GM23338 (cell line): ENCODE results near the gene TM4SF5. TPM values are rescaled to one million over a fixed set of nuclear protein-coding genes. Genes with fewer than 3 reads are reported as not detected.

Experiments
- ATAC-seq: fragments of 200-7000 bp; cut with Tn5 transposase; 3 replicates; pipeline ENCODE4 v1.9.1; 2020
- DNase-seq: peaks from one replicate; pipeline ENCODE4 v3.0.0-alpha.2; 2015; ENCODE audit warnings: low spot score
- H2AFZ ChIP-seq: fragments of 200-600 bp; sonication (generic); 2 replicates; pipeline ENCODE4 v1.8.0; 2016; ENCODE audit warnings: antibody characterized with exemption, mild to moderate bottlenecking, moderate library complexity
- H3F3A ChIP-seq: fragments of 200-600 bp; sonication (generic); replicated peaks from 2 replicates; pipeline ENCODE4 v1.8.0; 2017; ENCODE audit warnings: antibody characterized with exemption, mixed run types, low read depth
- H3K27ac ChIP-seq: fragments of 200-600 bp; sonication (generic); 2 replicates; pipeline ENCODE4 v1.6.1; 2016; ENCODE audit warnings: low read depth
- H3K27me3 ChIP-seq: fragments of 200-600 bp; sonication (generic); 2 replicates; pipeline ENCODE4 v1.8.0; 2016; ENCODE audit warnings: mild to moderate bottlenecking, mixed run types, moderate library complexity; ENCODE audit not compliant: insufficient read depth
- H3K36me3 ChIP-seq: fragments of 200-600 bp; sonication (generic); 2 replicates; pipeline ENCODE4 v1.8.0; 2016; ENCODE audit warnings: mild to moderate bottlenecking; ENCODE audit not compliant: insufficient read depth
- H3K4me1 ChIP-seq: fragments of 200-600 bp; sonication (generic); 2 replicates; pipeline ENCODE4 v1.8.0; 2016; ENCODE audit warnings: mild to moderate bottlenecking, moderate library complexity; ENCODE audit not compliant: insufficient read depth
- H3K4me2 ChIP-seq: fragments of 200-600 bp; sonication (generic); 2 replicates; pipeline ENCODE4 v1.7.1; 2017; ENCODE audit warnings: mixed run types
- H3K4me3 ChIP-seq: fragments of 200-600 bp; sonication (generic); 2 replicates; pipeline ENCODE4 v1.6.1; 2016; ENCODE audit warnings: mixed run types
- H3K79me2 ChIP-seq: fragments of 200-600 bp; sonication (generic); replicated peaks from 2 replicates; pipeline ENCODE4 v1.8.0; 2017; ENCODE audit warnings: mild to moderate bottlenecking; ENCODE audit not compliant: insufficient read depth
- H3K9me2 ChIP-seq: fragments of 200-600 bp; sonication (generic); 2 replicates; pipeline ENCODE4 v1.8.0; 2017; ENCODE audit not compliant: insufficient read depth
- H4K20me1 ChIP-seq: fragments of 200-600 bp; sonication (generic); replicated peaks from 2 replicates; pipeline ENCODE4 v1.8.0; 2017; ENCODE audit warnings: mild to moderate bottlenecking; ENCODE audit not compliant: insufficient read depth
- H3K27ac Mint-ChIP-seq: 2 replicates; pipeline ENCODE4 v1.8.0; 2020; ENCODE audit warnings: inconsistent platforms, mild to moderate bottlenecking, moderate library complexity, mixed read lengths
- H3K27me3 Mint-ChIP-seq: 3 replicates; pipeline ENCODE4 v1.8.0; 2022; ENCODE audit warnings: low read depth, mild to moderate bottlenecking, moderate library complexity, mixed read lengths, inconsistent platforms; ENCODE audit not compliant: insufficient read depth, poor library complexity
- H3K36me3 Mint-ChIP-seq: 3 replicates; pipeline ENCODE4 v1.8.0; 2021; ENCODE audit warnings: low read depth, mild to moderate bottlenecking, inconsistent platforms, moderate library complexity, mixed read lengths
- H3K4me1 Mint-ChIP-seq: 3 replicates; pipeline ENCODE4 v1.8.0; 2020; ENCODE audit warnings: mild to moderate bottlenecking, inconsistent platforms, mixed read lengths
- H3K4me3 Mint-ChIP-seq: 3 replicates; pipeline ENCODE4 v1.8.0; 2021; ENCODE audit warnings: moderate library complexity, mild to moderate bottlenecking, inconsistent platforms, mixed read lengths
- H3K9me3 Mint-ChIP-seq: 3 replicates; pipeline ENCODE4 v1.8.0; 2020; ENCODE audit warnings: moderate library complexity, mild to moderate bottlenecking, inconsistent platforms, mixed read lengths
- CREB1 ChIP-seq: fragments of 250-450 bp; sonication (Bioruptor Pico); IDR thresholded peaks from 2 replicates; pipeline ENCODE4 v1.5.0; 2020; ENCODE audit warnings: low read depth, mild to moderate bottlenecking, moderate library complexity
- EZH2 ChIP-seq: fragments of 200-600 bp; sonication (generic); IDR thresholded peaks from one replicate; pipeline ENCODE4 v1.8.0; 2017; ENCODE audit warnings: antibody characterized with exemption, mild to moderate bottlenecking, low read depth; ENCODE audit not compliant: unreplicated experiment
- EZH2phosphoT487 ChIP-seq: fragments of 200-600 bp; sonication (generic); IDR thresholded peaks from one replicate; pipeline ENCODE4 v1.8.1; 2018; ENCODE audit warnings: antibody characterized with exemption; ENCODE audit not compliant: unreplicated experiment
- JUNB ChIP-seq: IDR thresholded peaks from one replicate; pipeline ENCODE4 v1.6.1; 2016; ENCODE audit warnings: antibody characterized with exemption; ENCODE audit not compliant: unreplicated experiment
- NANOG ChIP-seq: IDR thresholded peaks from 2 replicates; pipeline ENCODE4 v1.6.1; 2016; ENCODE audit warnings: antibody characterized with exemption, borderline replicate concordance
- POLR2AphosphoS5 ChIP-seq: IDR thresholded peaks from 2 replicates; pipeline ENCODE4 v1.6.1; 2016; ENCODE audit warnings: antibody characterized with exemption, low read depth
- STAT1 ChIP-seq: IDR thresholded peaks from one replicate; pipeline ENCODE4 v1.6.1; 2016; ENCODE audit warnings: antibody characterized with exemption; ENCODE audit not compliant: unreplicated experiment
- ZNF114 ChIP-seq: fragments of 250-450 bp; sonication (Bioruptor Pico); IDR thresholded peaks from 2 replicates; pipeline ENCODE4 v1.5.0; 2020; ENCODE audit warnings: mild to moderate bottlenecking, moderate library complexity
- ZNF331 ChIP-seq: fragments of 250-450 bp; sonication (Bioruptor Pico); IDR thresholded peaks from 2 replicates; pipeline ENCODE4 v1.5.0; 2020; ENCODE audit warnings: low read depth, mild to moderate bottlenecking, moderate library complexity
- polyA plus RNA-seq: library from polyadenylated mRNA; unstranded; fragments of >200 nt; fragmentation: Nextera tagmentation; extraction: Ambion mirVana; gene quantifications from 2 replicates; pipeline ENCODE4 v1.2.1, GENCODE V29; 2016
- total RNA-seq: library from RNA; depleted of rRNA; stranded (reverse); fragments of >200 nt; shearing (Covaris generic); gene quantifications from 2 replicates; pipeline ENCODE4 v1.2.3, GENCODE V29; 2014
- TF ChIP-seq, protein P1 (sequence below), 2 experiments: fragments of 200-600 bp in 1 of 2; sonication (generic) in 1 of 2; conservative IDR thresholded peaks; 2 replicates each; pipeline versions ENCODE4 v1.5.1 to v1.6.1; 2016 to 2017; ENCODE audit warnings: antibody characterized with exemption in 2 of 2, low read depth in 2 of 2, mild to moderate bottlenecking in 2 of 2, moderate library complexity in 1 of 2
- TF ChIP-seq, protein P2 (sequence below): fragments of 250-450 bp; sonication (Bioruptor Pico); IDR thresholded peaks from 2 replicates; pipeline ENCODE4 v1.5.0; 2020; ENCODE audit warnings: mild to moderate bottlenecking, moderate library complexity
- TF ChIP-seq, protein P3 (sequence below): IDR thresholded peaks from 2 replicates; pipeline ENCODE4 v1.6.1; 2016; ENCODE audit warnings: antibody characterized with exemption
- TF ChIP-seq, protein P4 (sequence below): IDR thresholded peaks from one replicate; pipeline ENCODE4 v1.6.1; 2018; ENCODE audit warnings: antibody characterized with exemption; ENCODE audit not compliant: unreplicated experiment

The TM4SF5 gene
- total and polyA plus RNA-seq, 2 experiments from 2014 or later, result not detected

DNA sequence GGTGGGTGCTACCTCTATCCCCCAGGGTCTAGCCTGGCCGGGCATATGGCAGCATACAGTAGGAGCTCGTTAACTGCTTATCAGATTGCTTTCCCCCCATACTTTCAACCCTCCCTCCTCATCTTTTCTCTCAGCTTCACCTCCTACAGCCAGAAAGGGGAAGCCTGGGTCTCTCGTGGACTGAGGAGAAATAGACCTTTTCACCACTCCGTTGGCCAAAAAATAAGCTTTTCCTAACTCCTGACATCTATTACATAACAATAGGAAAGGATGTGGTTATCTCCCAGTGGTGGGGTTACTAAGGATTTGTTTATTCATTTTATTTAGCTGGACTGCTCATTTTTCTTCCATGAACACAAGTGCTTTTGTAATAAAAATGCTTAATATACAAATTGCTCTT, 23.0 kb upstream of the TM4SF5 start (continued):
- TF ChIP-seq EZH2, result no peak
- TF ChIP-seq, protein P1, sequence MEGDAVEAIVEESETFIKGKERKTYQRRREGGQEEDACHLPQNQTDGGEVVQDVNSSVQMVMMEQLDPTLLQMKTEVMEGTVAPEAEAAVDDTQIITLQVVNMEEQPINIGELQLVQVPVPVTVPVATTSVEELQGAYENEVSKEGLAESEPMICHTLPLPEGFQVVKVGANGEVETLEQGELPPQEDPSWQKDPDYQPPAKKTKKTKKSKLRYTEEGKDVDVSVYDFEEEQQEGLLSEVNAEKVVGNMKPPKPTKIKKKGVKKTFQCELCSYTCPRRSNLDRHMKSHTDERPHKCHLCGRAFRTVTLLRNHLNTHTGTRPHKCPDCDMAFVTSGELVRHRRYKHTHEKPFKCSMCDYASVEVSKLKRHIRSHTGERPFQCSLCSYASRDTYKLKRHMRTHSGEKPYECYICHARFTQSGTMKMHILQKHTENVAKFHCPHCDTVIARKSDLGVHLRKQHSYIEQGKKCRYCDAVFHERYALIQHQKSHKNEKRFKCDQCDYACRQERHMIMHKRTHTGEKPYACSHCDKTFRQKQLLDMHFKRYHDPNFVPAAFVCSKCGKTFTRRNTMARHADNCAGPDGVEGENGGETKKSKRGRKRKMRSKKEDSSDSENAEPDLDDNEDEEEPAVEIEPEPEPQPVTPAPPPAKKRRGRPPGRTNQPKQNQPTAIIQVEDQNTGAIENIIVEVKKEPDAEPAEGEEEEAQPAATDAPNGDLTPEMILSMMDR (conservative IDR thresholded peaks at IDR 0.05; ENCODE audit: low read depth in 2 of 2), result no peak
- no peak for TF ChIP-seq ZNF114 (CRISPR knock-in tag)

DNA sequence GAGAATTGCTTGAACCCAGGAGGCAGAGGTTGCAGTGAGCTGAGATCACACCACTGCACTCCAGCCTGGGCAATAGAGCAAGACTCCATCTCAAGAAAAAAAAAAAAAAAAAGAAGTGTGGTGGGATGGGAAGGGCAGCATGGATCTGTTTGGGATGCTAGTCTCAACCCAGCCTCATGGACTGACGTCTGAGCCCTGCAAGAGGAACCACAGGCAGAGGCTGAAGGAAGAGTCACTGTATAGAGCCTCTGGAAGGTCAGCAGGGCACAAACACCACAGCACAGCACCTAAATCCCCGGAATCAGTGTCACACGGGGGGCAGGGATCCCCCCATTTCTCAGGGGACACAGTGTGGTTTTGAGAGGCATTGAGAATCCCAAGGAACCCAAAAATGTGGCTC, 21.1 kb upstream of the TM4SF5 start:
- H3K4me1 Mint-ChIP-seq, result peaks cover 19% of the 10 kb centered on the region
- no peaks in the 10 kb centered on the region for H3K36me3 Mint-ChIP-seq
- ATAC-seq, result no peak
- H3K27me3 ChIP-seq, result no peaks in the 10 kb centered on the region
- H4K20me1 ChIP-seq, result no peaks in the 10 kb centered on the region
- no peak overlapping the region for H3K4me3 ChIP-seq
- H3K4me1 ChIP-seq, result peaks cover 11% of the 10 kb centered on the region
- H3K4me3 Mint-ChIP-seq, result no peak overlapping the region
- no peak for DNase-seq
- 0 out of 2 replicates have a peak, but pooled peaks cover 6% of the 10 kb centered on the region for H3F3A ChIP-seq
- H2AFZ ChIP-seq, result no peak overlapping the region
- no peak overlapping the region for H3K27ac ChIP-seq
- H3K4me2 ChIP-seq, result no peak overlapping the region
- no peaks in the 10 kb centered on the region for H3K9me2 ChIP-seq
- no peaks in the 10 kb centered on the region; the same call in 2 of the 3 replicates for H3K9me3 Mint-ChIP-seq
- no peaks in the 10 kb centered on the region for H3K36me3 ChIP-seq
- H3K27me3 Mint-ChIP-seq, result peaks cover 8% of the 10 kb centered on the region
- no peaks in the 10 kb centered on the region for H3K79me2 ChIP-seq
- no peak overlapping the region for H3K27ac Mint-ChIP-seq
- TF ChIP-seq POLR2AphosphoS5 (no peak), ZNF331 (CRISPR knock-in tag) (no peak), EZH2 (no peak), ZNF114 (CRISPR knock-in tag) (no peak), JUNB (no peak), EZH2phosphoT487 (no peak), CREB1 (CRISPR knock-in tag) (no peak), NANOG (no peak), STAT1 (no peak)
- TF ChIP-seq, protein P2, sequence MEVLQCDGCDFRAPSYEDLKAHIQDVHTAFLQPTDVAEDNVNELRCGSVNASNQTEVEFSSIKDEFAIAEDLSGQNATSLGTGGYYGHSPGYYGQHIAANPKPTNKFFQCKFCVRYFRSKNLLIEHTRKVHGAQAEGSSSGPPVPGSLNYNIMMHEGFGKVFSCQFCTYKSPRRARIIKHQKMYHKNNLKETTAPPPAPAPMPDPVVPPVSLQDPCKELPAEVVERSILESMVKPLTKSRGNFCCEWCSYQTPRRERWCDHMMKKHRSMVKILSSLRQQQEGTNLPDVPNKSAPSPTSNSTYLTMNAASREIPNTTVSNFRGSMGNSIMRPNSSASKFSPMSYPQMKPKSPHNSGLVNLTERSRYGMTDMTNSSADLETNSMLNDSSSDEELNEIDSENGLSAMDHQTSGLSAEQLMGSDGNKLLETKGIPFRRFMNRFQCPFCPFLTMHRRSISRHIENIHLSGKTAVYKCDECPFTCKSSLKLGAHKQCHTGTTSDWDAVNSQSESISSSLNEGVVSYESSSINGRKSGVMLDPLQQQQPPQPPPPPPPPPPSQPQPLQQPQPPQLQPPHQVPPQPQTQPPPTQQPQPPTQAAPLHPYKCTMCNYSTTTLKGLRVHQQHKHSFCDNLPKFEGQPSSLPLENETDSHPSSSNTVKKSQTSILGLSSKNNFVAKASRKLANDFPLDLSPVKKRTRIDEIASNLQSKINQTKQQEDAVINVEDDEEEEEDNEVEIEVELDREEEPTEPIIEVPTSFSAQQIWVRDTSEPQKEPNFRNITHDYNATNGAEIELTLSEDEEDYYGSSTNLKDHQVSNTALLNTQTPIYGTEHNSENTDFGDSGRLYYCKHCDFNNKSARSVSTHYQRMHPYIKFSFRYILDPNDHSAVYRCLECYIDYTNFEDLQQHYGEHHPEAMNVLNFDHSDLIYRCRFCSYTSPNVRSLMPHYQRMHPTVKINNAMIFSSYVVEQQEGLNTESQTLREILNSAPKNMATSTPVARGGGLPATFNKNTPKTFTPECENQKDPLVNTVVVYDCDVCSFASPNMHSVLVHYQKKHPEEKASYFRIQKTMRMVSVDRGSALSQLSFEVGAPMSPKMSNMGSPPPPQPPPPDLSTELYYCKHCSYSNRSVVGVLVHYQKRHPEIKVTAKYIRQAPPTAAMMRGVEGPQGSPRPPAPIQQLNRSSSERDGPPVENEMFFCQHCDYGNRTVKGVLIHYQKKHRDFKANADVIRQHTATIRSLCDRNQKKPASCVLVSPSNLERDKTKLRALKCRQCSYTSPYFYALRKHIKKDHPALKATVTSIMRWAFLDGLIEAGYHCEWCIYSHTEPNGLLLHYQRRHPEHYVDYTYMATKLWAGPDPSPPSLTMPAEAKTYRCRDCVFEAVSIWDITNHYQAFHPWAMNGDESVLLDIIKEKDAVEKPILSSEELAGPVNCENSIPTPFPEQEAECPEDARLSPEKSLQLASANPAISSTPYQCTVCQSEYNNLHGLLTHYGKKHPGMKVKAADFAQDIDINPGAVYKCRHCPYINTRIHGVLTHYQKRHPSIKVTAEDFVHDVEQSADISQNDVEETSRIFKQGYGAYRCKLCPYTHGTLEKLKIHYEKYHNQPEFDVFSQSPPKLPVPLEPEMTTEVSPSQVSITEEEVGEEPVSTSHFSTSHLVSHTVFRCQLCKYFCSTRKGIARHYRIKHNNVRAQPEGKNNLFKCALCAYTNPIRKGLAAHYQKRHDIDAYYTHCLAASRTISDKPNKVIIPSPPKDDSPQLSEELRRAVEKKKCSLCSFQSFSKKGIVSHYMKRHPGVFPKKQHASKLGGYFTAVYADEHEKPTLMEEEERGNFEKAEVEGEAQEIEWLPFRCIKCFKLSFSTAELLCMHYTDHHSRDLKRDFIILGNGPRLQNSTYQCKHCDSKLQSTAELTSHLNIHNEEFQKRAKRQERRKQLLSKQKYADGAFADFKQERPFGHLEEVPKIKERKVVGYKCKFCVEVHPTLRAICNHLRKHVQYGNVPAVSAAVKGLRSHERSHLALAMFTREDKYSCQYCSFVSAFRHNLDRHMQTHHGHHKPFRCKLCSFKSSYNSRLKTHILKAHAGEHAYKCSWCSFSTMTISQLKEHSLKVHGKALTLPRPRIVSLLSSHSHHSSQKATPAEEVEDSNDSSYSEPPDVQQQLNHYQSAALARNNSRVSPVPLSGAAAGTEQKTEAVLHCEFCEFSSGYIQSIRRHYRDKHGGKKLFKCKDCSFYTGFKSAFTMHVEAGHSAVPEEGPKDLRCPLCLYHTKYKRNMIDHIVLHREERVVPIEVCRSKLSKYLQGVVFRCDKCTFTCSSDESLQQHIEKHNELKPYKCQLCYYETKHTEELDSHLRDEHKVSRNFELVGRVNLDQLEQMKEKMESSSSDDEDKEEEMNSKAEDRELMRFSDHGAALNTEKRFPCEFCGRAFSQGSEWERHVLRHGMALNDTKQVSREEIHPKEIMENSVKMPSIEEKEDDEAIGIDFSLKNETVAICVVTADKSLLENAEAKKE (CRISPR knock-in tag), result no peak
- TF ChIP-seq, protein P3, sequence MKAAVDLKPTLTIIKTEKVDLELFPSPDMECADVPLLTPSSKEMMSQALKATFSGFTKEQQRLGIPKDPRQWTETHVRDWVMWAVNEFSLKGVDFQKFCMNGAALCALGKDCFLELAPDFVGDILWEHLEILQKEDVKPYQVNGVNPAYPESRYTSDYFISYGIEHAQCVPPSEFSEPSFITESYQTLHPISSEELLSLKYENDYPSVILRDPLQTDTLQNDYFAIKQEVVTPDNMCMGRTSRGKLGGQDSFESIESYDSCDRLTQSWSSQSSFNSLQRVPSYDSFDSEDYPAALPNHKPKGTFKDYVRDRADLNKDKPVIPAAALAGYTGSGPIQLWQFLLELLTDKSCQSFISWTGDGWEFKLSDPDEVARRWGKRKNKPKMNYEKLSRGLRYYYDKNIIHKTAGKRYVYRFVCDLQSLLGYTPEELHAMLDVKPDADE, result no peak
- TF ChIP-seq, protein P4, sequence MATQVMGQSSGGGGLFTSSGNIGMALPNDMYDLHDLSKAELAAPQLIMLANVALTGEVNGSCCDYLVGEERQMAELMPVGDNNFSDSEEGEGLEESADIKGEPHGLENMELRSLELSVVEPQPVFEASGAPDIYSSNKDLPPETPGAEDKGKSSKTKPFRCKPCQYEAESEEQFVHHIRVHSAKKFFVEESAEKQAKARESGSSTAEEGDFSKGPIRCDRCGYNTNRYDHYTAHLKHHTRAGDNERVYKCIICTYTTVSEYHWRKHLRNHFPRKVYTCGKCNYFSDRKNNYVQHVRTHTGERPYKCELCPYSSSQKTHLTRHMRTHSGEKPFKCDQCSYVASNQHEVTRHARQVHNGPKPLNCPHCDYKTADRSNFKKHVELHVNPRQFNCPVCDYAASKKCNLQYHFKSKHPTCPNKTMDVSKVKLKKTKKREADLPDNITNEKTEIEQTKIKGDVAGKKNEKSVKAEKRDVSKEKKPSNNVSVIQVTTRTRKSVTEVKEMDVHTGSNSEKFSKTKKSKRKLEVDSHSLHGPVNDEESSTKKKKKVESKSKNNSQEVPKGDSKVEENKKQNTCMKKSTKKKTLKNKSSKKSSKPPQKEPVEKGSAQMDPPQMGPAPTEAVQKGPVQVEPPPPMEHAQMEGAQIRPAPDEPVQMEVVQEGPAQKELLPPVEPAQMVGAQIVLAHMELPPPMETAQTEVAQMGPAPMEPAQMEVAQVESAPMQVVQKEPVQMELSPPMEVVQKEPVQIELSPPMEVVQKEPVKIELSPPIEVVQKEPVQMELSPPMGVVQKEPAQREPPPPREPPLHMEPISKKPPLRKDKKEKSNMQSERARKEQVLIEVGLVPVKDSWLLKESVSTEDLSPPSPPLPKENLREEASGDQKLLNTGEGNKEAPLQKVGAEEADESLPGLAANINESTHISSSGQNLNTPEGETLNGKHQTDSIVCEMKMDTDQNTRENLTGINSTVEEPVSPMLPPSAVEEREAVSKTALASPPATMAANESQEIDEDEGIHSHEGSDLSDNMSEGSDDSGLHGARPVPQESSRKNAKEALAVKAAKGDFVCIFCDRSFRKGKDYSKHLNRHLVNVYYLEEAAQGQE, result no peak
